Stimulated activated CD4-positive, alpha-beta T cell treated with anti-CD3 and anti-CD28 coated beads, Interleukin-4, amount 100 ng/mL, for 1 hour (primary cell): ENCODE measurements around the gene ARMH1.
"Not testable (repeated sequence)": the region's sequence is repeated elsewhere in the genome, so short reads cannot be mapped to it uniquely, and the experiment has no call there.

Source experiments
- DNase-seq: peaks from one replicate; pipeline ENCODE4 v3.0.0-alpha.2; 2020

ARMH1 gene

DNA sequence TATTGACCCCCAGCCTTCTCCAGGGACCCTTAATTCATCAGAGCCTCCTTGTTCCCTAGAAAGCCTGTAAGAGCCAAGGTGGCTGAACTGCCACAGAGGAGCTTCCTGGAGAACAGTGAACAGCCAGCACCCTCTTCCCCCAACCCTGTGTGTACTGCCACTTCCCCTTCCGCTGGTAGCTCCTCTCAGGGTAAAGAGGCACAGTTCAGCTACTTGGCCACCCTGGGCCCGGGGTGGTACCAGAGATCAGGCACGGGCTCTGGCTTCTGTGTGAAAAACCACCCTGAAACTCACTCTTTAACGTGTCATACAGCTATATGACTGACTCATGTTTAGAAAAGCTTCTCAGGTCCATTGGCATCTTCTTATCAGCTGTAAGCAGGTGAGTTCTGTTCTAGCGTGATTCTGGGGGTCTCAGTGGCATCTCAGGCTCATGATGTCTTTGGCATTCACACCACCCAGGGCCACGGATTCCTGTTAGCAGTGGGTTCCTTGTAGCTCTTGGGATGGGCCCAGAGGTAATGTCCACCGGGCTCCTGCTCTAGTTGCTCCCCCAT lies 22.4 kb downstream of the ARMH1 start:
- DNase-seq = peak; percentile 19

DNA sequence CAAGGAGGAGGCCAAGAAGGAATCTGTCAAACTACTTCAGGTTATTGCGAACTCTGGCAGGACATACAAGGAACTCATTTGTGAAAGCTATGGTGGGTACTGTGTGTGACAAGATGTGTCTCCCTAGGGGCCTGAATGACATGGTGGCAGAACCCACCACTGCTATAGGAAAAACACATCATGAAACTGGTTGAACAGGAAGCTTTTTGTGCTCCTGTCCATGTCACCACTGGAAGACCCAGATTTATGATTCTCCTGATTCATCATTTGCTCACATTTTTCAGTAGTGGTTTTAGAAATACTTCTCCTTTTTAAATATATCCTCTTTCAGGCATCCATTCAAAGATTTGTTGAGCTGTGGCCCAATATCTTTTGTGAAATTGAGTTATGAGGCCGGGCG lies 23.6 kb downstream of the ARMH1 start:
- no peak for DNase-seq

DNA sequence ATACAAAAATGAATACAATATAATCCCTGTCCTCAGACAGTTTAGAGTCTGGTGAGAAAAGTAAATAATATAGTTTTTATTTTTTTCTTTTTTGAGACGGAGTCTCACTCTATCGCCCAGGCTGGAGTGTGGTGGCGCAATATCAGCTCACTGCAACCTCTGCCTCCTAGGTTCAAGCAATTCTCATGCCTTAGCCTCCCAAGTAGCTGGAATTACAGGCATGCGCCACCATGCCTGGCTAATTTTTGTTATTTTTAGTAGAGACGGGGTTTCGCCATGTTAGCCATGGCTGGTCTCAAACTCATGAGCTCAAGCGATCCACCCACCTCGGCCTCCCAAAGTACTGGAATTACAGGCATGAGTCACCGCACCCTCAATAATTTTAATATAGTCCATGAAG lies 24.9 kb downstream of the ARMH1 start:
- DNase-seq = not testable (repeated sequence)

- no peak for DNase-seq
Measured at GRCh38 chr1:44700573-44700972, 26.1 kb downstream of the ARMH1 start.

DNA sequence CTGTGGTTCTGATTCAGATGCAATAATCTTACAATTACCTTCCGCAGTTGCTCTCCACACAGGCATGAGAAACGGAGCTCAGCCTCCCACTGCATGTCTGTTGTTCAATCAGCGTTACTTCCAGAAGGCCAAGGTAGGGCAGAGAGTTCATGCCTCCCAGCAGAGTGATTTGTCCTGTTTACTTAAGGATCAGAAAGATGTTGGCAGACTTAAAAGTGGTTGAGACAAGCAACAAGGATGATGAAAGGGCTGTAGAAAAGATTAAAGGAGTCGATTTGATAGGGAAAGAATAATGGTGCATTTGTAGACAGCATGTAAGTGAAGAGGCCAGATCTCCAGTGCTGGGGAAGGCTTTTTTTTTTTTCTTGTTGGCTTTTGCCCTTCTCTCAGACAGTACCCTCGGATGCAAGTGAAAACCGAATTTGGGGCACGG lies 26.6 kb downstream of the ARMH1 start:
- DNase-seq = no peak

GRCh38 chr1:44705470-44705869 lies 31.0 kb downstream of the ARMH1 start:
- no peak for DNase-seq

DNA sequence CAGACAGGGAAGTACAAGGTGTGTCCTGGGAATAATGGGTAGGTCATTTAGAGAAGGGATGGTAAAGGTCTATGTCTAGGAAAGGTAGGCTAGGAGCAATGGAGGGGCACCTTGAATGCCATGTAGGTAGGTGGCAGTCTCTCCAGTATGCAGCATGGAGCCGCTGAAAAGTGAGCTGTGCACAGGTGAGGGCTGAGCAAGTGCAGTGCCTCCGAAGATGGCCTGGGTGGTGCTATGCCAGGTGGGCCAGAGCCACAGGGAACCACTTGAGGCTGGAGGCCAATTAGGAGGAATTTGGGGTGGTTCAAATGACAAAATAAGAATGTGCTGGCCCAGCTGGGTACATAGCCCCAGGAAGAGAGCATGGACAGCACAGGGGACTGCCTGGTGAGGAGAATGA lies 31.4 kb downstream of the ARMH1 start:
- no peak for DNase-seq

GRCh38 chr1:44707112-44707881 lies 32.8 kb downstream of the ARMH1 start:
- no peak for DNase-seq

DNA sequence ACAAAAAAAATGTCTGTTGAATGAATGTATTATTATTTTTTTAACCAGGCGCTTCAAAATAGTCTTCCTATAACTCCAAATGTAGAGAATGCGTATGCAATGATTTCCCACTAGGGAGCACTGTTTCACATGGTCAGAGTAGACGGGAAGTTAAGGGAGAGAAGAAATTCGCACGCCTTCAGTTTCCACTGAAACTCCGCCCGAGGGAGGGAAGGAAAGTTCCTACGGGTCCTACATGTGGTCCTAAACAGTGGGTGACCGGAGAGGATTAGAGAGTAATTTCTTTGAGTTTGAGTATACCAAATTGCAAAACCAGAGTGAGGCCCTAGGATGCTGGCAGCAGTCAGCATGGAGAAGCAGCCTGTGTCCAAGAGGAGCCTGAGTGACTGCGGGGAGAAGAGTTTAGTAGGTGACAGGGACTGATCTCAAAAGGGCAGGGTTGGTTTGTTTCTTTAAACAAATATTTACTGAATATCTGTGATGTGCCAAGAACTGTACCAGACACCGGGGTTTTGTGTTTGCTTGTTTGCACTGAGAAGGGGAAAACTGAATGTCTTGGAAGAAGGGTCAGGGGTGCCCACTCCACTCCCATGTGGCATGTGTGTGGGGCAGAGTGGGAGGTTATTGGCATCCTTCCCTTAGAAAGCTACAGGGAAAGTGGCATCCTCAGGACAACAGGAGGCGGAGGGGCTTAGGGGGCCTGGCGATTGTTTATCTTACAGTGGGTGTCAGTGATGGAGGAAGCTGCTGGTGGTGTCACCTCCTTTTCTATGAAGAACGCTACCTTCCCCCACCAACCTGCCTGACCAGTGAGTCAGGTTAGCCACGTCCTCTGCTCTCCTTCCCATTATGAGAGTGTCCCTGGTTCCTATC lies 33.7 kb downstream of the ARMH1 start:
- DNase-seq = no peak

DNA sequence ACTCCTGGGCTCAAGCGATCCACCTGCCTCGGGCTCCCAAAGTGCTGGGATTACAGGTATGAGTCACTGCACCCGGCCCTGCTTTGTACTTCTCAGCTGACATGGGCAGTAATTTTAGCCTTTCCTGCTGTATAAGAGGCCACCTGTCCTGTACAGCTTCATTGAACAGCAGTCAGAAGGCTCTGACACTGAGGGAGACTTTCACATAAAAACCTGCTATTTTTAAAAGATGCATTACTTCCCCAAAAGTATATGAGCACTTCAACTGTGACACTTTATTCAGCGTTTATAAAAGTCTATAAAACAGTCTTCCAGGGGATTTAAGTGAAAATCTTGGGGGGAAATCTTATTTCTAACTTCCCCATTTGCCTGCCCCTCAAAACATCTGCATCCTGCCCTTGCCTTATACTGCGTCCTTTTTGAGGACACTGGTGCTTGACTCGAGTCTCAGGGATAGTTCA lies 38.8 kb downstream of the ARMH1 start:
- no peak for DNase-seq

- no peak for DNase-seq
Measured at GRCh38 chr1:44714532-44714931, 40.0 kb downstream of the ARMH1 start.

DNA sequence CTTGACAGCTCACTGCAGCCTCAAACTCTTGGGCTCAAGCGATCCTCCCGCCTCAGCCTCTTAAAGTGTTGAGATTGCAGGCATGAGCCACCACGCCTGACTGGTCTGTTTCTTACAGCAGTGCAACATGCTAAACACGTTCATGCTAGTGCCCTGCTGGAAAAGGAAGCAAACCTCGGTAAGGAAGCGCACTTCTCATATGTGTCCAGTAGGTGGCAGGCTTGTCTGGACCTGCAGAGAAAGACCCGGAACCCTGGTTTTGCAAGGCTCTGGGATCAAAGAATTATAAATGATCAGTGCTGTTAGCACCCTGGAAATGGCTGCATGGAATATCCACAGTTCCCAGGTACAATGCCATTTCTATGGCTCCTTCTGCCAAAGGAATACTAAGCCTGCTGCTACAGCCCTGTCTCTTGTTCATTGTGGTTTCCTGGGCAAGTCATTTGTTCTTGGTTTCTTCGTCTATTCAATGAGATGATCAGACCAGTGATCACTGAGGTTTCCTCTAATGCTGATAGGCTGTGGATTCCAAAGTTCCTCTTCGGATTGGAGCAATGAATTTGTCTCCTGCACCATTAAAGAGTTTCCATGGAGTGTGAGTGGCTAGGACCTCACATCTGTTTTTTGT lies 40.5 kb downstream of the ARMH1 start:
- DNase-seq = peak; percentile 50

- no peak for DNase-seq
Measured at GRCh38 chr1:44717156-44717555, 42.6 kb downstream of the ARMH1 start.

- no peak for DNase-seq
Measured at GRCh38 chr1:44717653-44718052, 43.1 kb downstream of the ARMH1 start.

- no peak for DNase-seq
Measured at GRCh38 chr1:44718091-44718490, 43.6 kb downstream of the ARMH1 start.

DNA sequence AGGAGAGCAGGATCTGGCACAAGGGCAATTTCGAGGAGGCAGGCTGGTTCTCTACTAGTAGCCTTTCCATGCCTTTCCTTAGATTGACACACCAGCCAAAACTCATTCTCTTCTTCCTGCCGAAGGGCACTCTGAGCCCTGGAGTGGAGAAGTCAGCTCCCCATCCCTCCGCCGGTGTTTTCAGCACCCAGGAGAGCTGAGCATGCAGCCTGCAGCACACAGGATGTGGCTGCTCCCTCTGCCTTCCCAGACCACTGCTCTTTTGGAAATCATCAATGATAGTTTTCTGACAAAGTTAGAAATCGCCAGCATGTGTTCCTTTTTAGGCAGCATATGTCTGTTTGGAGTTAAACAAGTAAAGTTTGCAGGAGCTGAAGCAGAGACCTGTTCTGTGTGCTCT lies 44.8 kb downstream of the ARMH1 start:
- no peak for DNase-seq

- no peak for DNase-seq
Measured at GRCh38 chr1:44720281-44720680, 45.8 kb downstream of the ARMH1 start.

DNA sequence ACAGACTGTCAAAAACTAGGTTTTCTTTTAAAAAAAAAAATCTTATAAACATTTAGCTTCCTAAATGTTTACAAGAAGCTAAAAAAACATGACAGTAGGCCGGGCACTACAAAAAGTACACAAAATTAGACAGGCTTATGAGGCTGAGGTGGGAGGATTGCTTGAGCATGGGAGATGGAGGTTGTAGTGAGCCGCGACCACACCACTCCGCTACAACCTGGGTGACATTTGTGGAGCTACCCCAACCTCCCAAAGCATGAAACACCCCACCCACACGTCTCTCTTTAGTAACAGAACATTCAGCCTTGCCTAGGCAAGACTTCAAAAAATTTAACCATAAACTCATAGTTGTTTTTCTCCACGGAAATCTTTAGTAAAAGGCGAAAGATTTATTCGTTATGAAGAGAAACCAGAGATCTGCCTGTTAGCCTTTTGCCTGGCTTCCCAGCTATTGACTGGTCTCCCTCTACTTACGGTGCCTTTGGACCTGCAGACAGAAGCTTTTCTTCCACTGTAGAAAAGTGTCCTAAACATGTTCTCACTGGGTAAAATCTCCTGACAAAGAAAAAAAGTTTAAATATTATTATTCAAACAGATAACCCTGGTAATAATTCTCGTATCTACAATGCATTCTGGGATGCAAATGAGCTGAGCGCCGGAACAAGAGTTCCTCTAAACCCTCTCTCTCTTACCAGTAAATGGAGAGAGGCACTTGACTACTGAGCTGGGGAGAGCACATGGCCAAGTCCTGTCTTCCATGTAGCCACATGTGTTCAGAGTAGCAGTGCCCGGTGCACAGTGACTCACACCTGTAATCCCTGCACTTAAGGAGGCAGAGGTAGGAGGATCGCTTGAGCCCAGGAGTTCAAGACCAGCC lies 47.2 kb downstream of the ARMH1 start:
- peak; percentile 71 for DNase-seq

GRCh38 chr1:44723064-44723463 lies 48.5 kb downstream of the ARMH1 start:
- DNase-seq = no peak

GRCh38 chr1:44723496-44724295 lies 49.2 kb downstream of the ARMH1 start:
- DNase-seq = peak; percentile 57

DNA sequence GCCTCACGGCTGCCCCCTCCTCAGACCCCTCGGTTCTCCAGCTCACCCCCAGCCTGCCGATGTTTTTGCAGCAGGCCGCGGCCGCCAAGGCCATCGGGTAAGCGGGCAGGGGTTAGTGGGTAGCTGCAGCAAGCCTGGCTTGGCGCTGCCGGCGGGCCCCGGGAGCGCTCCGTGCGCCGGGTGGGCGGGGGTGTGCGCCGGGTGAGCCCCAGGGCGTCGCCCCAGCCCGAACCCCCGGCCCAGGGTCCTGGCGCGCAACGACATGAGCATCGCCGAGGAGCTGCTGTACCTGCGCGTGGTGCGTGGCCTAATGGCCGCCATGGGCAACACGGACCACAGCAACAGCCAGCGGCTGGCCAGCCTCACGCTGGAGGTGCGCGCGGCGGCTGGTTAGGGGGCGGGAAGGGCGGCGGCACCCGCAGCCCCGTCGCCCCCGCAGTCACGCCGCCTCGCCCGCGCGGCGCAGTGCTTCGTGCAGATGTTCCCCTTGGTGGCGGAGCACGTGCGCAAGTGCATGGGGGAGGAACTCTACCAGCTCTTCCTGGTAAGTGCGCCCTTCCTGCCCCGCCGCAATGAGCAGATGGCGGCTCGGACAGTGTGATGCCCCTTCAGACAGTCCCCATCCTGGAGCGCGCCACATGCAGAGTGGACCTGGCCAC lies 49.9 kb downstream of the ARMH1 start:
- DNase-seq = no peak
